WERI-Rb-1 (cell line): ENCODE measurements around the gene DCC.

Source experiments
- DNase-seq: peaks from one replicate; pipeline ENCODE4 v3.0.0-alpha.2; 2020
- H3K27ac ChIP-seq: fragments of 250-450 bp; sonication (Bioruptor Pico); 2 replicates; pipeline ENCODE4 v1.5.1; 2020; ENCODE audit warnings: mild to moderate bottlenecking, moderate library complexity
- H3K27me3 ChIP-seq: fragments of 250-450 bp; sonication (Bioruptor Pico); 2 replicates; pipeline ENCODE4 v1.5.1; 2021; ENCODE audit warnings: mild to moderate bottlenecking, low read depth, moderate library complexity; ENCODE audit not compliant: insufficient read depth, severe bottlenecking
- H3K36me3 ChIP-seq: fragments of 250-450 bp; sonication (Bioruptor Pico); 2 replicates; pipeline ENCODE4 v1.5.1; 2020; ENCODE audit warnings: mild to moderate bottlenecking, moderate library complexity
- H3K4me3 ChIP-seq: 2 replicates; pipeline ENCODE4 v1.5.1; 2011; ENCODE audit warnings: low read depth, mild to moderate bottlenecking, control low read depth, low read length
- H3K9me3 ChIP-seq: fragments of 250-450 bp; sonication (Bioruptor Pico); 2 replicates; pipeline ENCODE4 v1.5.1; 2021; ENCODE audit warnings: mild to moderate bottlenecking, moderate library complexity; ENCODE audit not compliant: severe bottlenecking
- TF ChIP-seq, protein P1 (sequence below): IDR thresholded peaks from 2 replicates; pipeline ENCODE4 v1.5.1; 2011; ENCODE audit warnings: low read depth, mild to moderate bottlenecking, control low read depth, inconsistent platforms, low read length

DCC gene

DNA sequence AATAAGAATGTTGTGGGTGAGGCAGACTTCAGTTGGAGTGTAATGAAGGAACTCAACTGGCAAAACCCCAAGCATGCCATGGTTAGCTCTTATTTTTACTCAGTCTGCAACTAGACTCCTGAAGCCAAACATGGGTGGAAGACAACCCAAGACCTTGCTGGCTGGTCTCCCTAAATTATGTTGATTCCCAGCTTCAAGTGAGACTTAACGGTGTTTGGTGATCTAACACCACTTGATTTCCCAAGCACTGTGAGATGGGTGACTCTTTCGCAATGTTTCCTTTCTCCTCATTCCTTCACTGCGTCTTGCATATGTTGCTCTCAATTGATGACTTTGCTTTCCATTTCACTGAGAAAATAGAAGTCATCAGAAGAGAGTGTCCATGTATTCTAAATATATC, 693.1 kb downstream of the DCC start:
- Histone ChIP-seq H3K9me3 (no peaks in the 10 kb centered on the region), H3K4me3 (no peak overlapping the region), H3K27me3 (no peaks in the 10 kb centered on the region), H3K36me3 (no peaks in the 10 kb centered on the region), H3K27ac (no peak overlapping the region)
- no peak for DNase-seq
- TF ChIP-seq, protein P1, sequence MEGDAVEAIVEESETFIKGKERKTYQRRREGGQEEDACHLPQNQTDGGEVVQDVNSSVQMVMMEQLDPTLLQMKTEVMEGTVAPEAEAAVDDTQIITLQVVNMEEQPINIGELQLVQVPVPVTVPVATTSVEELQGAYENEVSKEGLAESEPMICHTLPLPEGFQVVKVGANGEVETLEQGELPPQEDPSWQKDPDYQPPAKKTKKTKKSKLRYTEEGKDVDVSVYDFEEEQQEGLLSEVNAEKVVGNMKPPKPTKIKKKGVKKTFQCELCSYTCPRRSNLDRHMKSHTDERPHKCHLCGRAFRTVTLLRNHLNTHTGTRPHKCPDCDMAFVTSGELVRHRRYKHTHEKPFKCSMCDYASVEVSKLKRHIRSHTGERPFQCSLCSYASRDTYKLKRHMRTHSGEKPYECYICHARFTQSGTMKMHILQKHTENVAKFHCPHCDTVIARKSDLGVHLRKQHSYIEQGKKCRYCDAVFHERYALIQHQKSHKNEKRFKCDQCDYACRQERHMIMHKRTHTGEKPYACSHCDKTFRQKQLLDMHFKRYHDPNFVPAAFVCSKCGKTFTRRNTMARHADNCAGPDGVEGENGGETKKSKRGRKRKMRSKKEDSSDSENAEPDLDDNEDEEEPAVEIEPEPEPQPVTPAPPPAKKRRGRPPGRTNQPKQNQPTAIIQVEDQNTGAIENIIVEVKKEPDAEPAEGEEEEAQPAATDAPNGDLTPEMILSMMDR: no peak

DNA sequence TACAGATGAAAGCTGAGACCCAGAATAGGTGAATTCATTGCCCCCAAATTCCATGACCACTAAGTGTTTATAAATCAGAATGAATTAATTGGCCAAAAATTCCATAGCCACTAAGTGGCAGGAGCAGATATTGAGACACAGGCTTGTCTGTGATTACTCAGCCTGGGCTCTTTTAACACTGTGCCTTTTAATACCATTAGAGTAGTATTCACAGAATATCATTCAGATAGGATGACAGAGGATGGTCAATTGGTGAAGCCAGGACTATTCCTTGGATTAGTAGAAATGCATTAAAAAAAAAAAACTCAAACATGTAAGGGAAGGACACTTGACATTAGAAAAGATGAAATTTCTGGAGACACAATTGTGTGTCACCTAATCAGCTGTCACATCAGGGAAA, 698.6 kb downstream of the DCC start:
- H3K4me3 ChIP-seq: no peak overlapping the region
- no peaks in the 10 kb centered on the region for H3K36me3 ChIP-seq
- TF ChIP-seq, protein P1: no peak
- H3K27ac ChIP-seq: no peak overlapping the region
- no peak for DNase-seq
- H3K27me3 ChIP-seq: no peaks in the 10 kb centered on the region
- no peaks in the 10 kb centered on the region for H3K9me3 ChIP-seq

DNA sequence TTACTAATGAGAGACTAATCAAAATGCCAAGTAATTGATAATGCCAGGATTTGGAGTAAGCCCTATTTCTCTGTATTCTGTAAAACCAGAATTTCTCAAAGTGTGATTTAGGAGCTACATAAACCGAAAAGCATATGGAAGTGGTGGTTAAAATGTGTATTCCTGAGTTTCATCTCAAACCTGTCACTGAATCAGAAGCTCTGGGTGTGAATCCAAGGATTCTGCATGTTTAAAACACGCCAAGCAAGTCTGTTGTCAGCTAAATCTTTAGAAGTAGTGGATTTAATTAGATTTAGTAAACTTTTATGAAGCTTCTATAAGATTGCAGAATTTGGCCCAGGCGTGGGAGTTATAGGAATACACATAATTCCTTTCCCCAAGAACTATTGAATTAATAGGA, 700.3 kb downstream of the DCC start:
- TF ChIP-seq, protein P1: no peak
- H3K9me3 ChIP-seq: no peaks in the 10 kb centered on the region
- no peak for DNase-seq

DNA sequence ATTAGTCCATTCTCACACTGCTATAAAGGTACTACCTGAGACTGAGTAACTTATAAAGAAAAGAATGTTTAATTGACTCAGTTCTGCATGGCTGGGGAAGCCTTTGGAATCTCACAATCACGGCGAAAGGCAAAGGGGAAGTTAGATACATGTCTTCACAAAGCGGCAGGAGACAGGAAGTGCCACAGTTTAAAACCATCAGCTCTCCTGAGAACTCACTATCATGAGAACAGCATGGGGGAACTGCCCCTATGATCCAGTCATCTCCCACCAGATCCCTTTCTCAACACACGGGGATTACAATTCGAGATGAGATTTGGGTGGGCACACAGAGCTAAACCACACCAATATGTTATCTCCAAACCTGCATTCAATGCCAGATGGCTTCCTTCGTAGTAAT, 716.1 kb downstream of the DCC start:
- Histone ChIP-seq H3K4me3 (no peak overlapping the region), H3K36me3 (no peaks in the 10 kb centered on the region), H3K27ac (no peak overlapping the region), H3K9me3 (no peaks in the 10 kb centered on the region), H3K27me3 (no peaks in the 10 kb centered on the region)
- DNase-seq: no peak
- TF ChIP-seq, protein P1: no peak

More for the DNA sequence above, 700.3 kb downstream of the DCC start:
- Histone ChIP-seq H3K36me3 (no peaks in the 10 kb centered on the region), H3K27me3 (no peaks in the 10 kb centered on the region), H3K4me3 (no peak overlapping the region), H3K27ac (no peak overlapping the region)

DNA sequence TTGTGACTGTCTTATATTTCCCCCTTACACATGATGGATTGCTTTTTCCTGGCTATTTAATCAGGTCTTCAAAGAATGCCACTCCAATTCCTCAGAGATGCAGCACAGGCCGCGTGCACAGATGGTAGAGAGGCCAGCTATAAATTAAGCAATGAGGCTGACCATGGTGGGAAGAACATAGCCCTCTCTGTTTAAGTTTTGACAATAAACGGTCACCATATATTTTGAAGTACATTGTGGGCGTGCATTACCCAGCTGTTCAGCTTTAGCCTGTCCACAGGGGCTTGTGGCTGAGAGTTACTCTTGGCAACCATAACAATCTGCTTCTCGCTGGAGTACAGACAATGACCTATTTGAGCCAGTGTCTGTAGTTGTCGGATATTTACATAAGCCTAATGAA, 730.8 kb downstream of the DCC start:
- Histone ChIP-seq H3K27ac (no peak overlapping the region), H3K4me3 (no peak overlapping the region), H3K36me3 (no peaks in the 10 kb centered on the region), H3K9me3 (no peaks in the 10 kb centered on the region), H3K27me3 (no peaks in the 10 kb centered on the region)
- no peak for DNase-seq
- TF ChIP-seq, protein P1: no peak

DNA sequence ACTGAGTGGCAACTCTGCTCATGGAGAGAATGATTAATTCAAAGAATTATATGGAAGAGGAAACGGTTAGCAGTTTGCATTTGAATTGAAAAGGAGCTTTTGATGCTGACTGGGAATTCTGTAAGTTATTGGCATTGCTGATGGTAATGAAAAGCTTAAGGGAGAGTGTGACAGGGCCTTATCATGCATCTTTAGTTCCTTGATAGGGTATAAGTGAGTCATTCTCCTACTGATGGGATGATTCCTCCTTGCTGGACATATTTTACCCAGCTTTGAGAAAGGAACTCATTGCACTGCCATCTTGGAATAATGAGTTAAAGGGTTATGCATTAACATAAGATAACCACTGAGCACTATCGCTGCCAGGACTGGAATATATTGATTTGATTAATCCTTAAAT, 740.7 kb downstream of the DCC start:
- H3K27me3 ChIP-seq: no peaks in the 10 kb centered on the region
- H3K36me3 ChIP-seq: no peaks in the 10 kb centered on the region
- no peaks in the 10 kb centered on the region for H3K9me3 ChIP-seq
- no peak overlapping the region for H3K4me3 ChIP-seq
- H3K27ac ChIP-seq: no peak overlapping the region
- TF ChIP-seq, protein P1: no peak
- no peak for DNase-seq
